B cell (primary cell): ENCODE results near the gene SLF2.

ENCODE experiments used
- EZH2 ChIP-seq: IDR thresholded peaks from 2 replicates; pipeline ENCODE4 v1.6.1; 2012; ENCODE audit warnings: borderline replicate concordance, low read depth, mild to moderate bottlenecking, moderate library complexity, low read length; ENCODE audit not compliant: insufficient read depth, poor library complexity, severe bottlenecking
- TF ChIP-seq, protein P1 (sequence below): fragments of 200-600 bp; IDR thresholded peaks from one replicate; pipeline ENCODE4 v1.8.0; 2022; ENCODE audit warnings: antibody characterized with exemption, mild to moderate bottlenecking

DNA sequence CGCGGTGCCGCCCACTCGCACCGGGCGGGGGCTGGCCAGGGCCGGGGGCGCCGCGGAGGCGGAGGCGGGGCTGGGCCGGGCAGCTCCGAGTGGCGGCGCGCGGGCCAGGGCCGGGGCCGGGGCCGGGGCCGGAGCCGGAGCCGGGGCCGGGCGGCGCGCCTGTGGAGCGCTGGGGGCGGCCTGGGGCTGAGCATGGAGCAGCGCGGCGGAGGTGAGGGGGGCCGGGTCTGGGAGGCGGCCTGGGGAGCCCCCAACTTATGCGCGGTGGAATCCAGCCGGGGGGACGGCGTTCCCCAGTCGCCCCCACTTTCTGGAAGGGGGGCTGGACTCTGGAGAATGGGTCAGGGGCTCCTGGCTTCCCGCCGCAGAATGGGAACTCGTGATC, 87.0 kb downstream of the SLF2 start, which contains the start of gene LZTS2:
- TF ChIP-seq, protein P1, sequence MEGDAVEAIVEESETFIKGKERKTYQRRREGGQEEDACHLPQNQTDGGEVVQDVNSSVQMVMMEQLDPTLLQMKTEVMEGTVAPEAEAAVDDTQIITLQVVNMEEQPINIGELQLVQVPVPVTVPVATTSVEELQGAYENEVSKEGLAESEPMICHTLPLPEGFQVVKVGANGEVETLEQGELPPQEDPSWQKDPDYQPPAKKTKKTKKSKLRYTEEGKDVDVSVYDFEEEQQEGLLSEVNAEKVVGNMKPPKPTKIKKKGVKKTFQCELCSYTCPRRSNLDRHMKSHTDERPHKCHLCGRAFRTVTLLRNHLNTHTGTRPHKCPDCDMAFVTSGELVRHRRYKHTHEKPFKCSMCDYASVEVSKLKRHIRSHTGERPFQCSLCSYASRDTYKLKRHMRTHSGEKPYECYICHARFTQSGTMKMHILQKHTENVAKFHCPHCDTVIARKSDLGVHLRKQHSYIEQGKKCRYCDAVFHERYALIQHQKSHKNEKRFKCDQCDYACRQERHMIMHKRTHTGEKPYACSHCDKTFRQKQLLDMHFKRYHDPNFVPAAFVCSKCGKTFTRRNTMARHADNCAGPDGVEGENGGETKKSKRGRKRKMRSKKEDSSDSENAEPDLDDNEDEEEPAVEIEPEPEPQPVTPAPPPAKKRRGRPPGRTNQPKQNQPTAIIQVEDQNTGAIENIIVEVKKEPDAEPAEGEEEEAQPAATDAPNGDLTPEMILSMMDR: no peak
- TF ChIP-seq EZH2: no peak
